VCaP (cell line): ENCODE results near the gene ZPBP2.

Experiments used
- H3K27ac ChIP-seq: fragments of 450-650 bp; 2 replicates; pipeline ENCODE4 v1.5.1; 2017
- TF ChIP-seq, protein P1 (sequence below): fragments of 450-650 bp; conservative IDR thresholded peaks from 2 replicates; pipeline ENCODE4 v1.5.1; 2017; ENCODE audit warnings: mild to moderate bottlenecking, moderate library complexity

Gene ZPBP2

DNA sequence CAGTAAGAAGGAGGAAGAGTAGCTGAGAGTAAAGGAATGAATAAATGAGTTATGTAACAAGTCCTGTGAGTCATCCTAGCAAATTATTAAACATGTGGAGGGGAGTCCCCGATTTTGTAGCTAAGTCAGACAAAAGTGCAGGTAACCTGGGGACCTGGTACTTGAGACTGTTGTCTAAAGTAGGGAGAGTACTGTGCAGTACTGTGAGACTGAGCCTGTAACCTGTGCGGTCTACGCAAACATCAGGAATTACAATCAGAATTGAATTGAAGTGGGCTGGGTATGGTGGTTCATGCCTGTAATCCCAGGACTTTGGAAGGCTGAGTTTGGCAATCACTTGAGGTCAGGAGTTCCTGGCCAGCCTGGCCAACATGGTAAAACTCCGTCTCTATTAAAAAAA, 39.6 kb upstream of the ZPBP2 start:
- TF ChIP-seq, protein P1, sequence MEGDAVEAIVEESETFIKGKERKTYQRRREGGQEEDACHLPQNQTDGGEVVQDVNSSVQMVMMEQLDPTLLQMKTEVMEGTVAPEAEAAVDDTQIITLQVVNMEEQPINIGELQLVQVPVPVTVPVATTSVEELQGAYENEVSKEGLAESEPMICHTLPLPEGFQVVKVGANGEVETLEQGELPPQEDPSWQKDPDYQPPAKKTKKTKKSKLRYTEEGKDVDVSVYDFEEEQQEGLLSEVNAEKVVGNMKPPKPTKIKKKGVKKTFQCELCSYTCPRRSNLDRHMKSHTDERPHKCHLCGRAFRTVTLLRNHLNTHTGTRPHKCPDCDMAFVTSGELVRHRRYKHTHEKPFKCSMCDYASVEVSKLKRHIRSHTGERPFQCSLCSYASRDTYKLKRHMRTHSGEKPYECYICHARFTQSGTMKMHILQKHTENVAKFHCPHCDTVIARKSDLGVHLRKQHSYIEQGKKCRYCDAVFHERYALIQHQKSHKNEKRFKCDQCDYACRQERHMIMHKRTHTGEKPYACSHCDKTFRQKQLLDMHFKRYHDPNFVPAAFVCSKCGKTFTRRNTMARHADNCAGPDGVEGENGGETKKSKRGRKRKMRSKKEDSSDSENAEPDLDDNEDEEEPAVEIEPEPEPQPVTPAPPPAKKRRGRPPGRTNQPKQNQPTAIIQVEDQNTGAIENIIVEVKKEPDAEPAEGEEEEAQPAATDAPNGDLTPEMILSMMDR, result no peak
- H3K27ac ChIP-seq, result no peak overlapping the region

DNA sequence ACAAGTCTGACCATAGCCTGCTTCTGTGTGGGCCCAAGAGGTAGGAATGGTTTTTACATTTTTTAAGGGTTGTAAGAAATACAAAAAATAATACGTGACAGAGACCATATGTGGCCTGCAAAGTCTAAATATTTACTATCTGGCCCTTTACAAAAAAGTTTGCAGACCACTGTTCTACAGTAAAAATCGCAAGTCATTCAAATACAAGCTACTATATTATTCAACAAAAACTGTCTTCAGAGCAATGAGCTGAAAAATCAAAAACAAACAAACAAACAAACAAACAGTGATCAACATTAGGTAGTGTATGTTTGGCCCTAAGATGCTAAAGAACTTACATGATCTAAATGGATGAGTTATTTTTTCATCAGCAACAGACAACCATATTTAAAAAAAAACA, 36.4 kb upstream of the ZPBP2 start:
- TF ChIP-seq, protein P1, result no peak
- no peak overlapping the region for H3K27ac ChIP-seq

DNA sequence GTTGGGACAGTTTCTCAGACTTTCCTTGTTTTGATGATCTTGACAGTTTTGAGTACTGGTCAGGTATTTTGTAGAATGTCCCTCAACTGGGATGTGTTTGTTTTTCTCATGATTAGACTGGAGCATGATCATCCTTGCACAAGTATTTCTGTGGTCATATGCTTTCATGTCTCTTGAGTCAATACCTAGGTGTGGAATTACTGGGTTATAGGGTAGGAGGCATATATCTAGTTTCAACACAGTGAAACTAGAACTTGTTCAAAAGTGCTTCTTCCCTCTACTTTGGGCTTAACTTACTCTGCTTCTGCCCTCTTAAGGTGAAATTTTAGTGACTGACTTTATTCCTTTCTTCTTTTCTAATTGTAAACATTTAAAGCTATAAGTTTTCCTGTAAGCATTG, 34.0 kb upstream of the ZPBP2 start:
- no peak overlapping the region for H3K27ac ChIP-seq
- TF ChIP-seq, protein P1, result no peak

DNA sequence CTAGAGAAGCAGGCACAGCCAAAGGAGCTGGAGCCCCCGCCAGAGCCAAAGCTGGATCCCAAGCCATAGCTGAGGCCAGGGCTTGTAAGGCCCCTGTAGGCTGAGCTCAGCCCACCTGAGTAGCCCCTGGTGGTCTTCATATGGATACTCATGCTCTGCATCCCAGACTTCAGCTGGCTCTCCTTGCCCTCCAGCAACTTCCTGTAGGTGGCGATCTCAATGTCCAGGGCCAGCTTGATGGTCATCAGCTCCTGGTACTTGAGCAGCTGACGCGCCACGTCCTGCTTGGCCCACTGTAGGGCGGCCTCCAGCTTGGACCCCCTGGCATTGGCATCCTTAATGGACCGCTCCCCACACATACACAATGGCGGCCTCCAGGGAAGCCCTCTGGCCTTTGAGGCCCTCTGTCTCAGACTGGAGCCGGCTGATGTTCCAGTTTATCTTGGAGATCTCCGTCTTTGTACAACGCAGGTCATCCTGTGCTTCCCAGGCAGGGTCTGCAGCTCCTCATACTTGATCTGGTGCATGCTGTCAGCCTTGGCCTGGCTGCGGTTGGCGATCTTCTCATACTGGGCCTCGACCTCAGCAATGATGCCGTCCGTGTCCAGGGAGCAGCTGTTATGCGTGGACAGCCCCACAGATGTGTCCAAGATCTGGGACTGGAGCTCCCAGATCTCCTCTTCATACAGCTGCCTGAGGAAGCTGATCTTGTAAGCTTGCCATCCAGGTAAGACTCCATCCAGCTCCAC, 32.8 kb upstream of the ZPBP2 start:
- TF ChIP-seq, protein P1, result no peak
- no peak overlapping the region for H3K27ac ChIP-seq

DNA sequence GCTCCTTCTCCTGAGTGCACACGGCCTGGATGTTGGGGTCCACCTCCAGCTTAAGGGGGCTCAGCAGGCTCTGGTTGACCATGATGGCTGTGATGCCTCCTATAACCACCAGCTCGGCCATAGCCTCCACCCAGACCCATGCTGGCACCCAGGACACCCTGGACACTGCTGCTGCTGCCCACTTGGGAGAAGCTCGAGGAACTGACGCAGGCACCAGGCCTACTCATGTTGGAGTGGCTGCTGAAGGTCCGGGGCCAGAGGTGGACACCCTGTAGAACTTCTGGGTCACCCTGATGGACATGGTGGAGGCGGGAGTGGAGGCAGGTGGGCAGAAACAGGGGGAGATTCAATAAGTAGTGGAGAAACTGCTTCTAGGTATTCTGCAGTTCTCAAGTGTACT, 31.9 kb upstream of the ZPBP2 start:
- H3K27ac ChIP-seq, result no peak overlapping the region
- TF ChIP-seq, protein P1, result no peak

DNA sequence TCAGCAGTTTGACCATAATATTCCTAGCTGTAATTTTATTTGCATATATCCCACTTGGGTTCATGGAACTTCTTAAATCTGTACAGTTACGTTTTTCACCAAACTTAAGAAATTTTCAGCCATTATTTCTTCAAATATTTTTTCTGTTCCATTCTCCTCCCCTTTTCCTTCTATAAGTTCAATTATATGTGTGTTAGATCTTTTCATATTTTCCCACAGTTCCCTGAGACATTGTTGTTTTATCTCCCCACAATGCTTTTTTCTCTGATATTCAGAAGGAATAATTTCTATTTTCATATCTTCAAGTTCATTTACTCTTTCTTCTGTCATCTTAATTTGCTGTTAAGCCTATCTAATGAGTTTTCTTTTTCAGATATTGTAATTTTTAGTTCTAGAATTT, 29.9 kb upstream of the ZPBP2 start:
- H3K27ac ChIP-seq, result no peak overlapping the region
- TF ChIP-seq, protein P1, result no peak

DNA sequence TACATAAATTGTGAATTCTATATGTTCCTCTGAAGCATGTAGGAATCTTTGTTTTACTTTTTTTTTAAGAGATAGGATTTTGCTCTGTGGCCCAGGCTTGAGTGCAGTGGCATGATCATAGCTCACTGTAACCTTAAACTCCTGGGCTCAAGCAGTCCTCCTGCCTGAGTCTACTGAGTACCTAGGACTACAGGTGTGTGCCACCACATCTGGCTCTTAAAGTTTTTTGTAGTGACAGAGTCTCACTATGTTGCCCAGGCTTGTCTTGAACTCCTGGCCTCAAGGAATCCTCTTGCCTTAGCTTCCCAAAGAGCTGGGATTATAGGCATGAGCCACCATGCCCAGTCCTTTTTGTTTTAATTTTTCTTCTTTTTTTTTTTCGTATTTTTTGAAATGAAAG, 29.2 kb upstream of the ZPBP2 start:
- TF ChIP-seq, protein P1, result no peak
- no peak overlapping the region for H3K27ac ChIP-seq
